DND-41 (cell line): ENCODE results near the gene DNAI4.

ENCODE experiments used
- ATAC-seq: fragments of 200-7000 bp; cut with Tn5 transposase; 3 replicates; pipeline ENCODE4 v1.9.1; 2021; ENCODE audit warnings: low read depth; ENCODE audit not compliant: insufficient read depth
- DNase-seq: peaks from one replicate; pipeline ENCODE4 v3.0.0-alpha.2; 2020
- H2AFZ ChIP-seq: 2 replicates; pipeline ENCODE4 v1.6.0; 2012; ENCODE audit warnings: low read depth, low read length
- H3K27ac ChIP-seq: 2 replicates; pipeline ENCODE4 v1.5.1; 2012; ENCODE audit warnings: low read length, inconsistent platforms
- H3K27me3 ChIP-seq: fragments of 200-600 bp; sonication (generic); 2 replicates; pipeline ENCODE4 v1.6.0; 2012; ENCODE audit warnings: low read length, mild to moderate bottlenecking, inconsistent platforms; ENCODE audit not compliant: insufficient read depth, poor library complexity
- H3K36me3 ChIP-seq: 2 replicates; pipeline ENCODE4 v1.5.1; 2012; ENCODE audit warnings: low read length, inconsistent platforms; ENCODE audit not compliant: insufficient read depth
- H3K4me1 ChIP-seq: 2 replicates; pipeline ENCODE4 v1.5.1; 2012; ENCODE audit warnings: mild to moderate bottlenecking, low read length; ENCODE audit not compliant: insufficient read depth
- H3K4me2 ChIP-seq: 2 replicates; pipeline ENCODE4 v1.6.0; 2012; ENCODE audit warnings: mild to moderate bottlenecking, moderate library complexity, low read length, inconsistent platforms; ENCODE audit not compliant: insufficient read depth
- H3K4me3 ChIP-seq, 2 experiments: fragments of 200-600 bp in 1 of 2; shearing (Covaris generic) in 1 of 2; 2 replicates each; pipeline ENCODE4 v1.5.1; 2012 to 2016; ENCODE audit warnings: inconsistent platforms in 2 of 2, low read length in 2 of 2, mild to moderate bottlenecking in 2 of 2, low read depth in 1 of 2, moderate library complexity in 1 of 2
- H3K79me2 ChIP-seq: 2 replicates; pipeline ENCODE4 v1.6.0; 2012; ENCODE audit warnings: low read length, inconsistent platforms; ENCODE audit not compliant: insufficient read depth
- H3K9ac ChIP-seq: 2 replicates; pipeline ENCODE4 v1.6.0; 2012; ENCODE audit warnings: low read depth, mild to moderate bottlenecking, inconsistent platforms, low read length, moderate library complexity
- H3K9me3 ChIP-seq: 2 replicates; pipeline ENCODE4 v1.5.1; 2012; ENCODE audit warnings: low read length, moderate library complexity, mild to moderate bottlenecking, inconsistent platforms; ENCODE audit not compliant: insufficient read depth, severe bottlenecking
- H4K20me1 ChIP-seq: 2 replicates; pipeline ENCODE4 v1.6.0; 2012; ENCODE audit warnings: low read length; ENCODE audit not compliant: insufficient read depth
- CTCF ChIP-seq: IDR thresholded peaks from 2 replicates; pipeline ENCODE4 v1.5.1; 2012; ENCODE audit warnings: borderline replicate concordance, low read length, moderate library complexity, mild to moderate bottlenecking; ENCODE audit not compliant: poor library complexity, severe bottlenecking; ENCODE audit errors: extremely low read depth
- EZH2 ChIP-seq: IDR thresholded peaks from 3 replicates; pipeline ENCODE4 v1.6.1; 2012; ENCODE audit warnings: borderline replicate concordance, low read depth, mild to moderate bottlenecking, moderate library complexity, low read length, inconsistent platforms; ENCODE audit not compliant: severe bottlenecking

The DNAI4 gene

GRCh38 chr1:66954208-66954607 lies 29.6 kb upstream of the DNAI4 start:
- Histone ChIP-seq H3K9me3 (no peaks in the 10 kb centered on the region), H3K4me2 (no peak overlapping the region), H3K27me3 (no peaks in the 10 kb centered on the region), H4K20me1 (peaks cover 9% of the 10 kb centered on the region), H3K4me3 (no peak overlapping the region), H3K9ac (no peak overlapping the region), H3K27ac (no peak overlapping the region), H3K36me3 (peaks cover 90% of the 10 kb centered on the region), H2AFZ (no peak overlapping the region), H3K4me1 (no peaks in the 10 kb centered on the region), H3K79me2 (peaks cover 54% of the 10 kb centered on the region)
- ATAC-seq (no peak), DNase-seq (no peak)
- TF ChIP-seq EZH2, result no peak
- TF ChIP-seq CTCF, result no peak

- H3K4me3 ChIP-seq, result no peak overlapping the region
- DNase-seq (no peak), ATAC-seq (no peak)
- TF ChIP-seq EZH2 (no peak), CTCF (no peak)
- H3K9me3 ChIP-seq, result no peaks in the 10 kb centered on the region
- no peak overlapping the region for H2AFZ ChIP-seq
- H3K27me3 ChIP-seq, result no peaks in the 10 kb centered on the region
- no peak overlapping the region for H3K9ac ChIP-seq
- no peak overlapping the region for H3K27ac ChIP-seq
- H3K4me1 ChIP-seq, result no peaks in the 10 kb centered on the region
- H3K4me2 ChIP-seq, result no peak overlapping the region
- peaks cover 77% of the 10 kb centered on the region for H3K79me2 ChIP-seq
- H3K36me3 ChIP-seq, result peaks cover 92% of the 10 kb centered on the region
- H4K20me1 ChIP-seq, result peaks cover 9% of the 10 kb centered on the region
Measured at GRCh38 chr1:66951513-66951912, 26.9 kb upstream of the DNAI4 start.

- no peak overlapping the region for H3K27ac ChIP-seq
- H3K4me1 ChIP-seq, result no peaks in the 10 kb centered on the region
Measured at GRCh38 chr1:66947267-66947666, 22.6 kb upstream of the DNAI4 start.

More at GRCh38 chr1:66947267-66947666, 22.6 kb upstream of the DNAI4 start:
- peaks cover 81% of the 10 kb centered on the region for H3K36me3 ChIP-seq
- no peak for ATAC-seq
- DNase-seq, result no peak
- peaks cover 23% of the 10 kb centered on the region; the same call in 1 of the 2 replicates for H4K20me1 ChIP-seq
- H3K9ac ChIP-seq, result no peak overlapping the region
- TF ChIP-seq EZH2 (no peak), CTCF (no peak)
- H3K4me3 ChIP-seq, result no peak overlapping the region
- no peaks in the 10 kb centered on the region for H3K27me3 ChIP-seq
- H3K9me3 ChIP-seq, result no peaks in the 10 kb centered on the region
- H3K79me2 ChIP-seq, result peaks cover 84% of the 10 kb centered on the region
- no peak overlapping the region for H3K4me2 ChIP-seq
- H2AFZ ChIP-seq, result no peak overlapping the region
